GM18508 (cell line): ENCODE measurements around the gene VIPR2.

Experiments used
- ATAC-seq: cut with Tn5 transposase; IDR thresholded peaks from one replicate; pipeline ENCODE4 v1.9.1; 2021; ENCODE audit warnings: moderate number of reproducible peaks; ENCODE audit not compliant: insufficient read depth, unreplicated experiment

The VIPR2 gene

GRCh38 chr7:159050704-159051103, 94.0 kb downstream of the VIPR2 start:
- no peak for ATAC-seq

GRCh38 chr7:159049266-159050025, 95.2 kb downstream of the VIPR2 start:
- no peak for ATAC-seq

- no peak for ATAC-seq
Measured at GRCh38 chr7:159048656-159049055, 96.0 kb downstream of the VIPR2 start.

GRCh38 chr7:159047536-159047935, 97.1 kb downstream of the VIPR2 start:
- ATAC-seq = no peak

- ATAC-seq = no peak
Measured at GRCh38 chr7:159046300-159046699, 98.4 kb downstream of the VIPR2 start.

- ATAC-seq = no peak
Measured at GRCh38 chr7:159045839-159046238, 98.8 kb downstream of the VIPR2 start.

GRCh38 chr7:159042581-159043101, 102.0 kb downstream of the VIPR2 start:
- ATAC-seq = no peak

GRCh38 chr7:159042103-159042502, 102.6 kb downstream of the VIPR2 start:
- ATAC-seq = no peak

GRCh38 chr7:159040912-159041711, 103.6 kb downstream of the VIPR2 start:
- ATAC-seq = no peak

- no peak for ATAC-seq
Measured at GRCh38 chr7:159040146-159040545, 104.5 kb downstream of the VIPR2 start.

GRCh38 chr7:159039716-159040115, 105.0 kb downstream of the VIPR2 start:
- no peak for ATAC-seq

- ATAC-seq = no peak
Measured at GRCh38 chr7:159038066-159038465, 106.6 kb downstream of the VIPR2 start.

GRCh38 chr7:159036916-159037605, 107.6 kb downstream of the VIPR2 start:
- ATAC-seq = no peak

GRCh38 chr7:159035571-159036073, 109.0 kb downstream of the VIPR2 start:
- ATAC-seq = no peak

GRCh38 chr7:159034988-159035387, 109.7 kb downstream of the VIPR2 start:
- ATAC-seq = no peak

GRCh38 chr7:159034394-159034793, 110.3 kb downstream of the VIPR2 start:
- no peak for ATAC-seq

- no peak for ATAC-seq
Measured at GRCh38 chr7:159033956-159034355, 110.7 kb downstream of the VIPR2 start.

GRCh38 chr7:159033473-159033825, 111.2 kb downstream of the VIPR2 start:
- ATAC-seq = no peak

GRCh38 chr7:159032753-159033472, 111.8 kb downstream of the VIPR2 start:
- ATAC-seq = no peak

- no peak for ATAC-seq
Measured at GRCh38 chr7:159032322-159032721, 112.3 kb downstream of the VIPR2 start.
